Measurements from ENCODE around the gene TFDP2.
"Not testable (repeated sequence)": the region's sequence is repeated elsewhere in the genome, so short reads cannot be mapped to it uniquely, and the experiment has no call there.

Gene TFDP2

GRCh38 chr3:142127941-142128658 is 21.2 kb downstream of the TFDP2 start:
- DNase-seq: no peak

DNA sequence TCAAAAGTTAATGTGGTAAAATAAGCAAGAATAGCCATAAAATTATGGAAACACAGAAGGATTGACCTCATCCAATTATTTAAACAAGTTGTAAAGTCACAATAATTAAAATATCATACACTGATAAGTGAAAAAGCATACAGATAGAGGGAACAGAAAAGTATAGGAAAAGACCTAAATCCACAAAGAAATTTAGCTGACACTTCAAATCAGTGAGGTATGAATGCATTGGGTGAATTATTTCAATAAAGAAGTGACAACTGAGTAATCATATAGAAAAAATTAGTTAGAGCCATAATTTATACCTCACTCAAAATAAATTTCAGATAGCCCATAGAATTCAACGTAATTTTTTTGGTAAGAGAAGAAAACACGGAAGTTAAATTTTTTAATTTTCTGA is 25.1 kb downstream of the TFDP2 start:
- DNase-seq: no peak

DNA sequence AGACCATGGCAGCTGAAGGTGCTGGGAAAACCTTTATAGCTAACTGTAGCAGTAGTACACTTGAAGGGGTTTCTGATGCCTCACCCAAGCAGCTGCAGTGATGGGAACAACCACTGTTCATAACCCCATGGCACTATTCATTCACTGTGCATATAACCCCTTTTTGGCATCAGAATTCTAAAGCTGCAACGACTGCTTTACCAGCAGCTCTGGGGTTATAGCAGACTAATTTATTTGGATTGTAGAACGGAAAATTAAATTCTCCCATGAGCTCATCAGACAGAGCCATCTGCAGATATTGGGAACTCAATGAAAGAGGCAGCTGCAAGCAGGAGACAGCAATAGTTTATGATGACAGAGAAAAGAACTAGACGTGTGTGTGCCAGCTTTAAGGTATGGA is 28.6 kb downstream of the TFDP2 start:
- DNase-seq: no peak

GRCh38 chr3:142118911-142119310 is 30.4 kb downstream of the TFDP2 start:
- no peak for DNase-seq

GRCh38 chr3:142117056-142117851 is 32.1 kb downstream of the TFDP2 start:
- no peak for DNase-seq

DNA sequence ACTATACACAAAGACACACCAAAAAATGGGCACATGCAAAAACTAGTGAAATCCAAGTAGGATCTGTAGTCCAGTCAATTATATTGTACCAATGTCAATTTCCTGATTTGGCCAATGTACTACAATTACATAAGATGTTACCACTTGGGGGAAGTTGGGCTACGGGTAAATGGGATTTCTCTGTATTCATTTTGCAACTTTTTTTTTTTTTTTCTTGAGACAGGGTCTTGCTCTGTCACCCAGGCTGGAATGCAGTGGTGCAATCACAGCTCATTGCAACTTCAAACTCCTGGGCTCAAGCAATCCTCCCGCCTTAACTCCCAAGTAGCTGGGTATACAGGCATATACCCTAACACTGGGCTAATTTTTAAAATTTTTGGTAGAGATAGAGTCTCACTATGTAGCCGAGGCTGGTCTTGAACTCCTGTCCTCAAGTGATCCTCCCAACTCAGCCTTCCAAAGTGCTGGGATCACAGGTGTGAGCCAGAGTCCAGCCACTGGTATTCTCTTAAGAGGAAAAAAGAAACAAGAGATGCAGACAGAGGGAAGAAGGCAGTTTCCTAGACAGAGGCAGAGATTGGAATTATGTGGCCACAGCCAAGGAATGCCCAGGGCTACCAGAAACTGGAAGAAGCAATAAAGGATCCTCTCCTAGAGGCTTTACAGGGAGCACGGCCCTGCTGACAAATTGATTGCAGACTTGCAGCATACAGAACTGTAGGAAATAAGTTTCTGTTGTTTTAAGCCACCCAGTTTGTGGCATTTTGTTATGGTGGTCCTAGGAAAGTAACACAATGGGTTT is 33.3 kb downstream of the TFDP2 start:
- peak; percentile 67 for DNase-seq

GRCh38 chr3:142112601-142113000 is 36.7 kb downstream of the TFDP2 start:
- no peak for DNase-seq

DNA sequence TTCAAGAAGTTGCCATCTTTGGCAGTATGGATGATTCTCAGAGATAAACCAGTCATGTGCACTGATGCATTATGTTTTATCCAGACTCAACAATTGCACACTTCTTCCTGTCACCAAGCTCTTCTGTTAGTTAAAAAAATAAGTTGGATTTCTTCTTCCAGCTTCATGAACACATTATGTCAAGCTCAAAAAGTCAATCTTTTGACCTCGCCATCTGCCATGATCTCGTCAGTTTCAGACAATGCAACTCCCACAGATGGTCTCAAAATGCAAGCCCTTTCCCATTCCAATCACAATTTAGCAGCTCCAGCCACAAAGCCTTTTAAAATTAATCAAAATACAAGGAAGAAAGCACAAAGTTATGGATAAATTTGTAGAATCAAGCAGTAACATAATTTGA is 42.8 kb downstream of the TFDP2 start:
- no peak for DNase-seq

- DNase-seq: no peak
These were observed 43.4 kb downstream of the TFDP2 start for GRCh38 chr3:142105991-142106390.

DNA sequence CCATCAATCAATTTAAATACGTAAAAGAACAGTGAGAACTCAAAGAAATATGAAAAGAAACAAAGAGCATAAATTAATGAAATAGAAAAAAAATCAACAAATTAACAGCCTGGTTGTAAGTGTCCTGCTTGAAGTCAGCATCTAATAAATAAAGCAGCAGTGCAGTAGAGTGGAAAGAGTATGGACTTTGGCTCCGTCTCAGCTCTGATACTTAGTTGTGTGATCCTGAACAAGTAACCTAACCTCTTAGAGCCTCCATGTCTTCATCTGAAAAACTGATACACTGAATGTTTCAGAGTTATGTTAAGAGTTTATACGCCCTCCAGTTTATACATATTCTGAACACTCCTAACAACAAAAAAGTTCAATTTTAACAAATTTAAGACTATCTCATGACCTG is 44.6 kb downstream of the TFDP2 start:
- DNase-seq: no peak

DNA sequence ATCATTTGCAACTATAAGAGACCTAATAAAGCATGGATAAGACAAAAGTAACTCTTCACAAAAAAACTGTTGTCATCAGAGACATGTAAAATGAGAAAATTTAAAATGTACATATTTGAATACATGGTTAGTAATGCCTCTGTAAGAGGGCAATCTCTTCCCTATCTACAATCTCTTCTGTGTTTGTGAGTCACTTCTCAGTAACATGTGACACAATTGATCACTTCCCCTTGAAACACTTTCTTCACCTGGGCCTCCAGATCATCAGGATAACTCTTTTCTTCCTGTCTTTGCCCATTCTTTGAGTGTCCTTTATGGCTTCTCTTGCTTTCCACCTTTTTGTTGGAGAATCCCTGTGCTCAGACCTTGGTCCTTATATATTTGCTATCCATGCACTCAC is 50.4 kb downstream of the TFDP2 start:
- DNase-seq: peak; percentile 27

DNA sequence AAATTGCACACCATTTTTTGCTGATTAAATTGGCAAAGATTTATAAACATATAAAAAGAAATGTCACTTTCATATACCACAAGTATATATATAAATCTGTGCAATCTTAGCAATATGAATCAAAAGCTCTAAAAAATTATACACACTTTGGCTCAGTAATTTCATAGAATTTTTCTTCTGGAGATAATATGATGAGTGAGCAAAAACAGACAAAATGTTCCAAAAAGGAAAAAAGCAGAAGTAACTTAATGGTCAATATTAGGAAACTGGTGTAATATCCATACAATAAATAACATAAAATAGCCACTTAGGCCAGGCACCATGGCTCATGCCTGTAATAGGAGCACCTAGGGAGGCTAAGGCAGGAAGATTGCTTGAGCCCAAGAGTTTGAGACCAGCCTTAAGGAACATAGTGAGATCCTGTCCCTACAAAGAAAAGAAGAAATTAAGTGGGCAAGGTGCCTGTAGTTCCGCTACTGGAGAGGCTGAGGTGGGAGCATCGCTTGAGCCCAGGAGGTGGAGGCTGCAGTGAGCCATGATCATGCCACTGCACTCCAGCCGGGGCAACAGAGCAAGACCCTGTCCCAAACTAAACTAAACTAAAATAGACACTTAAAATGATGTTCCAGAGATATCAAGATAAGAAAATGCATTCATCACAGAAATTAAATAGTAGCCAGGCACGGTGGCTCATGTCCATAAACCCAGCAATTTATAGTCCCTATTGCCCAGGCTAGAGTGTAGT is 52.1 kb downstream of the TFDP2 start:
- DNase-seq: no peak

DNA sequence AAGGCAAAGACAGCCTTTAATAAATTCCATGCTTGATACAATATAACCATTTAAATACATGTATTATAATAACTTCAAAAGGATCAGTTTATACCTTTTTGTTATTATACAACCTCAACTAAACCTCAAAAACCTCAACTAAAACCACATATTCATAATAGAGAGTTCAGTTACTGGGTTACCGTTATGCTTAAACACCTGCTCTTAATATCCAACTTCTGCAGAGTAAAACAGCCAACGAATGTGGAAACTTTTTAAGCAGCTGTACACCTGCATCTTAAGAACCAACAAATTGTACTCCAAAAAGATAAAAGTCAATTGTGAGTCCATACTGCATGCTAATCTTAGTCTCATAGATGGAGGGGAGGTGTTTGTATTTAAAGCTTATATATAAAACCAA is 53.5 kb downstream of the TFDP2 start:
- no peak for DNase-seq

GRCh38 chr3:142088925-142089324 is 60.4 kb downstream of the TFDP2 start:
- not testable (repeated sequence) for DNase-seq

GRCh38 chr3:142088522-142088921 is 60.8 kb downstream of the TFDP2 start:
- DNase-seq: no peak

DNA sequence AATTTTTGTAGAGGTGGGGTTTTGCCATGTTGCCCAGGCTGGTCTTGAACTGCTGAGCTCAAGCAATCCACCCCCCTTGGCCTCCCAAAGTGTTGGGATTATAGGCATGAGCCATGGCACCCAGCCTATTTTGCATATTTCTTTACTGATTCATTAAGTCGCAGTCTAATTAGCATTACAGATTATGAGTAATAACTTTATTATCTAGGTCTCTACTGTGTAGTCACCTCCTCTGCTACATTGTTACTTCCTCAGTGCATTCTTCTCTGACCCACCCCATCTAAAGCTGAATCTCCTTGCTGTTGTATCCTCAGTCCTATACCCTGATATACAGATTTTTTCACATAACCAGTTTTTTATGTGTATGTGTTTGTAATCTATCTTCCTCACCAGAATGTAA is 61.7 kb downstream of the TFDP2 start:
- no peak for DNase-seq

DNA sequence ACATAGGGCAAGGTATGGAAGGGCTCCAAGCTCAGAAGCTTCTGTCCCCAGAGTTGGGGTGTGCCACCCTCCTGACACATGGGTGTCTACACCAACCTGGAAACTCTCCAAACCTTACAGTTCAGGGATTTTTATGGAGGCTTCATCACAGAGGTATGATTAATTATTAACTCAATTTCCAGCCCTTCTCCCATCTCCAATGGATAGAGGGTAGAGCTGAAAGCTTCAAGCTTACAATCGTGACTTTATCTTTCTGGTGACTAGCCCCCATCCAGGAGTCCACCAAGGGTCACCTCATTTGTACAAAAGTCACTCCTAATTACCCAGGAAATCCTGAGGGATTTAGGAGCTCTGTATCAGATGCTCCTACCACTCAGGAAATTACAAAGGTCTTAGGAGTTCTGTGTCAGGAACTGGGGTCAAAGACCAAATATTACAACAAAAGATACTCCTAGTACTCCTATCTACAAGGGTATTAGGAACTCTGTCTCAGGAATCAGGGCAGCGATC is 62.7 kb downstream of the TFDP2 start:
- DNase-seq: no peak

- no peak for DNase-seq
These were observed 68.2 kb downstream of the TFDP2 start for GRCh38 chr3:142081178-142081577.

GRCh38 chr3:142077859-142078500 is 71.4 kb downstream of the TFDP2 start:
- DNase-seq: no peak

- no peak for DNase-seq
These were observed 72.0 kb downstream of the TFDP2 start for GRCh38 chr3:142077155-142077858.

GRCh38 chr3:142075656-142076055 is 73.7 kb downstream of the TFDP2 start:
- DNase-seq: not testable (repeated sequence)

DNA sequence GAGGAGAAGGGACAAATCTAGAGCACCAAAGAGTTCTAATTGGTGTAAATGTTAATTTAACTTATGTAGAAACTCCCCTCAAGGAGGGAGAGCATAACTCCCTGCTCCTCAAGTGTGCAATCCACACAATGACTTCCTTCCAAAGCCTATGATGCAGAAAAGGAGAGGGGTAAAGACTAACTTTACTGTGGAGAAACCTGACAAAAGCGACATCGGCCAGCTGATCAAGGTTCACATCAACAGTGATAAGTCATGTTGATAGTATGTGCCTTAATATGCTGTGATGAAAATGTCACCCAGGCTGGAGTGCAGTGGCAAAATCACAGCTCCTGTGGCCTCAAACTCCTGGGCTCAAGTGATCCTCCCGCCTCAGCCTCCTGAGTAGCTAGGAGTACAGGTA is 76.5 kb downstream of the TFDP2 start:
- DNase-seq: no peak

All from MV-4-11 (cell line).